ENCODE measurements around the gene CHST13.
"Not testable (repeated sequence)": the region's sequence is repeated elsewhere in the genome, so short reads cannot be mapped to it uniquely, and the experiment has no call there.

CHST13 gene

DNA sequence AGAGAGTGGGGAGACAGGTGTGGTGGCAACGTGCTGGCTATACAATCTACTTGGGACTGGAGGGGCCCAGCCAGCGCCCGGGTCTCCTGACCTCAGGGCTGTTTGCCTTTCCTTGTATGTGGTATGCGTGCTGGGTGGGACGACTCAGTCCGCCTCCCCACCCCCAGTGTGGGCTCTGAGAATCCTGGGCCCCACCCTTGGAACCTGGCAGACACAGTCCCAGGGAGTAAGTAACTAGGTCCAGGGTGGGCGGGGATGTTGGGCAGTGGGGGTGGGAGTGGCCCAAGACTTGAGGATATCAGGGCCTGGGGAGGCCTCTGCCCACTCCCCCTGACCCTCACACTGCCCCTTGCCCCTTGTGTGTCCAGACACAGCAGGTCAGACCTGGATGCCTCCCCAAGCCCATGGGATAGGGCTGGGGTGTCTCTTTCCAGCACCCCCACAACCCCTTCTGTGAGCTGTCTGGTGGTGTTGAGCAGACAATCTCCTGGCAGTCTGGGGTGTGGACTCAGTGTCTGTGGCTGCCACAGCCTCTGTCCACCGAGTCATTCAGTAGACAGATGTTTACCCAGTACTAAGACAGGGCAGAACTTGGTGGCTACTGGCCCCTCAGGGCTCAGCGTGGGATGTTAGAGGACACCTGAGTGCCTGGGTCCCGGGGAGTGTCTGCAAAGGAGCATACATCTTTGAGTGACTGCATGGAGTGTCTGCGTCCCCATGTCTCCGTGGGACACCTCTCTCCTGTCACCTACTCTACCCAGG is 1.3 kb downstream of the CHST13 start:
- no peak for DNase-seq (ENCODE audit: low read depth in 2 of 2)

DNA sequence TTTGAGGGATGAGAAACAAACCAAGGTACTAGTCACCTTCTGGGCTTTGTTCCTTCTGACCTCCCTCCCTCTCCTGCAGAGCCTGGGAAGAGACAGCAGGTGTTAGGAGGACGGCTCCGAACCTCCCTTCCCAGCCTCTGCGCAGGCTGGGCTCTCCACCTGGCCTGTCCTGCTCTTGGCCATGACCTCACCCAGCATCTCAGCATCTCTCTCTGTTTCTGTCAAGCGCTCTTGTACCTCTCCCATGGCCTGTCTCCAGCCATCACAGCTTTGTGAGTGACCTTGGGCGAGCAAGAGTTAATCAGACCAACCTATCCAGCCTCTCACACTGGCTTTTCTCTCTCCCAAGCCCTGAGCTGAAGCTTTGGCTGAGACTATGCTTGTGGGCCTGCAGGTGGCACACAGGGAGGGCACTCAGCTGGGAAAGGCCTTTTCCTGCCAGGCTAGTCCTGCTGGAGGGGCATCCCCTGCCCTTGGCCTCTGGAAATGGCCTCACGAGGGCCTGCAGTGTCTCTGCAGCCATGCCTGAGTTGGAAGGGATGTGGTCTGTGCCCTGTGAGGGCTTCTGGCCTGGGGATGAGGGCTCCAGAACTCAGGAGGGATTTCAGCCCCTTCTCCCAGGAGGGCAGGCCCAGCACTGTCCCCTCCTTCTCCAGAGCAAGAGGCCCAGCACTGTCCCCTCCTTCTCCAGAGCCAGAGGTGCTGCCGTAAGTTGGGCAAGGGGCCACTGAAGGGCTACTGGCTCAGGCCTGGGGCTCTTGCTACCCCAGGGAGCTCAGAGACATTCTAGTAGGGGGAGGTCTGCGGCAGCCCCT is 2.1 kb downstream of the CHST13 start:
- DNase-seq (ENCODE audit: low read depth in 2 of 2) = no peak

GRCh38 chr3:126526668-126527005 is 2.7 kb downstream of the CHST13 start:
- DNase-seq (ENCODE audit: low read depth in 2 of 2) = no peak

DNA sequence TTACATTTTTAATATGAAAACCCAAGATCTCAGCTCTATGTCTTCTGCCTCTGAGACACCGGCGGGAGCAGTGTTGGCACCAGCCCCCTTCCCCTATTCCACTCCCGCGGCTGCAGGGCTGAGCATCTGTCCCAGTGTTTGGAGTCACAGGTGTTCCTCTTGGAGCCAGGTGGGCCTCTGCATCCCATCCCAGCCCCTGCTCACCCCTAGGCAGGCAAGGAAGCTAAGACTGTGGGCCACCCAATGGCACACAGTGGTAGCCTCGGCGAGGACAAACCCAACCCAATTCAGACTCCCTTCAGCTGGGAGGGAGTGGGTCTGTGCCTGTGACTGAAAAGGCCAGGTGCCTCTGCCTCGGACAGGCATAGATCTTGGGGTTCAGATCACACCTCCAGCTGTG is 3.1 kb downstream of the CHST13 start:
- no peak for DNase-seq (ENCODE audit: low read depth in 2 of 2)

DNA sequence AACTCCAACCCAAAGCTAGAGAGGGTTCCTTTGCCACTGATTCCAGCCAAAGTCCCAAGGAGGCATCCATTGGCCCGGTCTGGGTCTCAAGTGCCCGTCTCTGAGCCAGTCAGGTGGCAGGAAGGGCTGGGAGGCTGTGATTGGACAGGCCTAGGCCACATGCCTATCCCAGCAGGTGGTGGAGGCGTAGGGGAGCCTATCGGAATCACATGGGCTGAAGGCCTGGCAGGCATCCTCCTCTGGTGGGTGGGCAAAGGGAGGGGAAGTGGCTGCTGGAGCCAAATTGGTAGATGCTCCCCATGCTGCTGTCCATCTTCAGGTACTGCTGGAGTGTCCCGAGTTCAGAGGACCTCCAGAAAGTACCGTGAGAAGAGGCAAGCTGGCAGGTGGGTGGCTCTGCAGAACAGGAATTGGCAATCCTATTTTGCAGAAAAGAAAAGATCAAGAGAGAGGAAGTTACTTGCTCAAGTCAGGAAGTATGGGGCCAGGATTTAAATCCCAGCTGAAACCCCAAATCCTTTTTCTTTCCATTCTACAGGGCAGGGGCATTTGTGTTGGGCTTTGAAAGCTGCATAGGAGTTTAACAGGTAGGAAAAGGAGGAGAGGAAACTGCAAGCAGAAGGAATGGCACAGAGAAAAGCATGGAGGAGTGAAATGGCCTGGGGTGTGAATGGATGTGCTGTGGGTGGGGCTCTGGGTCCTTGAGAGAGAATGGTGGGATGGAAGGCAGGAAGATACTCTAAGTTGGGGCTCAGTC is 3.7 kb downstream of the CHST13 start:
- no peak for DNase-seq (ENCODE audit: low read depth in 2 of 2)

GRCh38 chr3:126528419-126528799 is 4.5 kb downstream of the CHST13 start:
- DNase-seq (ENCODE audit: low read depth in 2 of 2) = no peak

DNA sequence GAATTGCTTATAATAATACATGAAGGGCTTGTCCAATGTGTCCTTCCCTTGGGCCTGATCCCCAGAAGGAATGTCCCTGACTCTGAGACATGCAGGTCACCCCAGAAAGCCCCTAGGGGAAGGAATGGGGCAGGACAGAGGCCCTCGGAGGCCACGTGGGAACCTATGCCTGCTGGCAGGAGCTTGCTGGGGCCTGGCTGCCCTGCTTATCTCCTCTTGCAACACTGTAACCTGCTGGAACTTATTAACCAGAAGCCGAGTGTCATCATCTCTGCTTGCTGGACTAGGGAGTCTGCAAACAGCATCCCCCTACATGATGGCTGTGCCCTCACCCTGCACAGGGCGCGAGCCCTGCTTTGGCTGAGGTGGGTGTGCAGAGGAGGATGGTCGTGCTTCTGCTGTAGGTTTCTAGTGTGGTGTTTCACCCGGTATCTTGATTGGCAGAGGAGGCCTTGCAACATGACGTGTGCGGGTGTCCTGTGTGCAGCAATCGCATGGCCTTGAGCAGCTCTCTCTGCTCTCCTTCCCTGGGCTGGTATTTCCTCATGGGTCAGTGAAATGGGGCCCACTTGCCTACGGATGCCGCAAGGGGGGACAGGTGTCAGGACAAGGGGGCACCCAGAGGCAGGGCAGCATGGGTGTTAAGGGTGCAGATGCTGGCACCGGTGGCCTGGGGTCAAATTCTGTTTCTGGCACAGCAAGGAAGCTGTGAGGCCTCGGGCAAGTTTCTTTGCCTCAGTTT is 5.0 kb downstream of the CHST13 start:
- DNase-seq (ENCODE audit: low read depth in 2 of 2) = no peak

DNA sequence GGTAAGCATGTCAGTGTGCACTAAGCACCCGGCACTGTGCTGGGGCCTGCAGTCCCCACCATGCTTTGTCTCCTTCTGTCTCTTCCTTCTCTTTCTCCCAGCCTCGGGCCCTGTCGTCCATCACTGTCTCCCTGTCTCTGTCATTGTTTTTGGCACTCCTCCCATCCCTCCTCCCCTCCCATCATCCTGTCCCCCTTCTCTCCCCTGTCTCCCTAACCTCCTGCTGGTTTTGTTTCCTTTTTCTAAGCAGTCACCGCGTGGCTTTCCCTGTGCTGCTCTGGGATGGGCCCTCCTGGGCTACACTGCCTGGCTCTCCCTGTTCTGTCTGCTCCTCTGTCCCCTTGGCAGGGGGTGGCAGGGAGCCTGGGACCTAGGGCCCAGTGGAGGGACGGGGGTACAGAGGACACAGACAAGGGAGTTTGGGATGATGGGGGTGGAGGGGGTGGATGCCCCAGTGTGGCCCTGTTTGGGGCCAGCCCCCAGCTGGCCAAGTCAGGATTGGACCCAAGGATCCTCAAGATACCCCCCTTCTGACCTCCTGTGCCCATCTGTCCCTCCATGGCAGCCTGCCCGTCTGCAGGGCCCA is 5.7 kb downstream of the CHST13 start:
- no peak for DNase-seq (ENCODE audit: low read depth in 2 of 2)

DNA sequence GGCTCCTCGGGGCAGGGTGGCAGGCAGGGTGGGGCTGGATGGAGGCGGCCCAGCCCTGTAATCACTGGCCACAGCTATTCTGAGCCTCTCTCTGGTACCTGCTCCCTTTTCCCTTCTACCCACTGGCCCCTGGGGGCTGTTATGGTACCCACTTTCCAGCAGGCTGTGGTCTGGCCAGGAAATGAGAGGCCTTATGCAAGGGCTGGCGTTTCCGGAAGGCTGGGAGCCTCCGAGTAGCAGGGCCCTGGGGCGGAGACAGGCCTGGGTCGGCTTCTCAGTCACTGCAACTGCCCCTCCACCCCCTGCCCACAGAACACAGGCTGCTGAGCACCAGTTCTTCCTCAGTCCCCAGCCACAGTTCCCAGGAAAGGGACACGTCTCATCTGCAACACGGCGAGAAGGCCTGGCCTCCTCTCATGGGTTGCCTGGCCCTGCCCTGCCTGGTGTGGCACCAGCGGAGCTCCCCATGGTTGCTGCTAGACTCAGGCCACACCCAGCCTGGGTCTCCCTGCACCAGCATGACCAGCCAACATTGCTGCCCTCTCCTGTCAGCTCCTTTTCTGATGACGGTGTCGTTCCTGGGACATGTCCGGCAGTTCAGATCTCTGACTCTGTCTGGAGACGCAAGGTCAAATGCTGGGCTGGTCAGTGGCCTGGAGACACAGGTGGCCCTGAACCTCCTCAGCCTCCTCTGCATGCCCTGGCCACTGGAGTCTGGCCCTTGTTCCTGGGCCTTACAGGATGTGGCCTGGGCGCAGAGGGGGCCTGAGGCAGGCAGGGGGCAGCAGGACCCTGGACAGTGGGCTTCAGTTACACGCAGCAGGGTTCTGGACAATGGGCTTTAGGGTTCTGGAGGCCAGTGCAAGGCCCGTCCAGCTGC is 6.5 kb downstream of the CHST13 start:
- no peak for DNase-seq (ENCODE audit: low read depth in 2 of 2)

- no peak for DNase-seq (ENCODE audit: low read depth in 2 of 2)
Measured at GRCh38 chr3:126531051-126531330, 7.0 kb downstream of the CHST13 start.

DNA sequence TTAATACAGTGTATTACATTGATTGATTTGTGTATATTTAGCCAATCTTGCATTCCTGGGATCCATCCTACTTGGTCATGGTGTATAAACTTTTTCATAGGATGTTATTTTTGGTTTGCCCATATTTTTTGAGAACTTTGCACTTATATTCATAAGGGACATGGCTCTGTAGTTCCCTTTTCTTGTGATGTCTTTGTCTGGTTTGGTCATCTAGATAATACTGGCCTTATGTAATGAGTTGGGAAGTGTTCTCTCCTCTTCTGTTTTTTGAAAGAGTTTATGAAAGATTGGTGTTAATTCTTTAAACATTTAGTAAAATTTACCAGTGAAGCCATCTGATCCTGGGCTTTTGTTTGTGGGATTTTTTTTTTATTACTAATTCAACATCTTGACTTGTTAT is 9.6 kb downstream of the CHST13 start:
- no peak for DNase-seq (ENCODE audit: low read depth in 2 of 2)

GRCh38 chr3:126534716-126535115 is 10.8 kb downstream of the CHST13 start:
- DNase-seq (ENCODE audit: low read depth in 2 of 2) = not testable (repeated sequence)

GRCh38 chr3:126535636-126536035 is 11.7 kb downstream of the CHST13 start:
- no peak for DNase-seq (ENCODE audit: low read depth in 2 of 2)

DNA sequence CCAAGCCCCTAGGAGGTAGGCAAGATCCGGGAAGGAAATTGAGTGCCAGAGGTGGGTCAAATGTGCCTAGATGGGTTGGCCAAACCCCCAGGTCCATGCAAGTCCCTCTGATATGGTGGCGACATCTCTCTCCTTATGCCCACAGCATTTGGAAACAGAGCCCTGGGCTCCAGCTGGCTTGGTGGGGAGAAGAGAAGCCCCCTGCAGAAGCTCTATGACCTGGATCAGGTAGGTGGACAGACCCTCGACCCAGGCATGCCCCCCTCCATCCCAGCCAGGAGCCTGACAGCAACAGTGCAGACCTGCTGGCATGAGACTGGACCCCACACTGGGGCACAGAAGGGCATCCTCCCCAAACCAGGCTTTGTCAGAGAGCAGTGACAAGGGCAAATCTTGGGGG is 12.2 kb downstream of the CHST13 start:
- DNase-seq (ENCODE audit: low read depth in 2 of 2) = no peak

DNA sequence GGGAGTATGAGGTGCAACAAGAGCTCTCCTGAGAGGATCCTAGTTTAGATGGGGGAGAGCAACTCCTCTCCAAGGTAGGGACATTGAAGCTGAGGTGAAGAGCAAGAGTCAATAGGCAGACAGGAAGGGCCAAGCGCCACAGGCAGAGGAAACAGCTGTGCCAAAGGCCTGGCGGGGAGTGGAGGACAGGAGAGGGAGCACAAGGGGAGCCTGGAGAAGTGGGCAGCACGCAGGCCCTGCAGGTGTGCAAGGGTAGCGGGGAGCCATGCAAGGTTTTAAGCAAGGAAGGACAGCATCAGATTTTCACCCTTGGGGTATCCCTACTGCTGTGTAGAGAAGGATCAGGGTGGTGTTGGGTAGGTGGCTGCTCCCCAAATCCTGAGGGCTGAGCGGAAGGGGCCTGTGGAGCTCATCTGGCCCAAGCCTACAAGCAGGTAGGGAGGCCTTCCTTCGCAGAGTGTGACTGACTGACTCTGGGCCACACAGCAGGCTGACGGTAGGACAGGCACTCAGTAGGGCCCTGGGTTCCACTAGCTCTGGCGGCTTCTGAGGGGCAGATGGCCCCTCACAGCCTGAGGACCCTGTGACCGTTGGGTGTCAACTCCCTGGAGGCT is 13.3 kb downstream of the CHST13 start:
- DNase-seq (ENCODE audit: low read depth in 2 of 2) = no peak

DNA sequence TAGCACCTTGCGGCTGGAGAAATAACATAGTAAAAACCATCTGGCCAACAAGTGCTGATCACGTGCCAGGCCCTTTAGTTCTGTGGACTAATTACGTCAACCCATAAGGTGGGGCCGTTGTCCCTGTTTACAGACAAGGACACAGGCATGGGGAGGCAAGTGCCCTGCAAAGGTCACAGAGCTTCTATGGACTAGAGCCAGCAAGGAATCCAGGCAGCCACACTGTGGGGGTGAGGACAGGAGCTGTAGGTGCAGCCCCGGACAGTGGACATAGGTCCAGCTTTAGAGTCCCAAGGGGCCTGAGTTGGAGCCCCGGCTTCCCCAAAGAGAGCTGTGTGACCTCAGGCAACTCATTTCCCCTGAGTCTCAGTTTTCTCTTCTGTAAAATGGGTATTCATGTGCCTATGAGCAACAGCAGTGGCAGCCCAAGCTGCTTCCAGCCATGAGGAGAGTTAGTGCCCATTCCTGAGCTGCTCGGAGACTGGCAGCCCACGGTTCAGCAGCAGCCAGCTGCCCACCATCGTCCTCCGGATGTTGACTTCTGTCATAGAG is 13.9 kb downstream of the CHST13 start:
- no peak for DNase-seq (ENCODE audit: low read depth in 2 of 2)

DNA sequence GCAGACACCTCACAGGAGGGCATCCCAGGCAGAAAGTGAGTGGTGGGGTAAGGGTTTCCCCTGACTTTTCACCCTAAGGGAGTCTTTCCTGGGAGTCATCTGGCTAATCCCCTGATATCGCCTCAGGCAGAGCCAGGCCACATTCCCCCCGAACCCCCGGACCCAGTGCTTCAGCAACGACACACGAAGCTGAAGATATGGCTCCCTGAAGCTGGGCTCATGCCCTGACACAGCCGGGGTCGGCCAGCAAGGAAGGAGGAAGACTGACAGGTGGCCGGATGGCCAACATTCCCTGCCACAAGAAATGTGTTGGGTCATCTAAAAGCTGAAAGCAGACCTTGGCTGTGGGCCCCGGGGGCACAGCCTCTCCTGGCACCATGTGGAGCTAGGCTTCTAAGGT is 14.4 kb downstream of the CHST13 start:
- DNase-seq (ENCODE audit: low read depth in 2 of 2) = no peak

DNA sequence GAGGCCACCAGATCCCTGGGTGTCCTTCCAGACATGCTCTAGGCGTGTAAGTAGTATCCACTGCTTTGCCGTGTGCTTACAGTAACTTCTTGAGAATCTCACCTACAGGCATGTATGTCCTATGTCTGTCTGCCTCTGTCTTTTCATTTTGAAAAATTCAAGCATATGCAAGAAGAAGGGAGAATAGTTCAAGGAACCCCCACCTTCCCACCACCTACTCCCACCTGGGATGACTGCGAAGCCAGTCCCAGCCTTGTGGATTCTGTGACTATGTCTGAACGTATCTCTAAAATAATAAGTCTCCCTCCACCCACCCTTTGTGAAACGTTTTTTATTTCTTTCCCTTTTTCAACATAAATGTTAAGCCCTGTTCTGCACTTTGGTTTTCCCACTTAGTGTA is 15.0 kb downstream of the CHST13 start:
- DNase-seq (ENCODE audit: low read depth in 2 of 2) = no peak

GRCh38 chr3:126539558-126540250 is 15.7 kb downstream of the CHST13 start:
- DNase-seq (ENCODE audit: low read depth in 2 of 2) = no peak

Data from stimulated activated CD4-positive, alpha-beta T cell treated with anti-CD3 and anti-CD28 coated beads, Interleukin-15, amount 100 ng/mL, for 48 hours (primary cell).